GM21786 (cell line): Measurements from ENCODE around the gene COL8A2.

Source experiments
- ATAC-seq: cut with Tn5 transposase; IDR thresholded peaks from one replicate; pipeline ENCODE4 v1.9.1; 2021; ENCODE audit not compliant: unreplicated experiment

Gene COL8A2

DNA sequence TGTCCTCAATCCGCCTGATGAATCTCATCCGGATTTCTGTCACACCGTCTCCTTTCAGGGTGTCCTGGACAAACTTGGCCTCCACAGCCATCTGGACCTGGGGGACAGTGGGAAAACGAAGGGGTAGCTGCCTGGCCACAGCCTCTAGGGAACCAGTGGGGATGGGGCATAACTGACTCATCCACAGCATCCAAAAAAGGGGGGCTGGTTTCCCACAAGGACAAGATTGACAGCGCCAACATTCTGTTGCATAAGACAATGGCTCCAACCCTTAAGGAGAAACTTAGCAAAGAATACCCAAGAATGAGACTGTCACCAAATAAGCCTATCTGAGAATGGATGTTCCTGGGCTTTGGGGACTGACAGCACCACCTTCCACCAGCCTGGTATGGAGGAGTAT is 12.2 kb upstream of the COL8A2 start:
- no peak for ATAC-seq

DNA sequence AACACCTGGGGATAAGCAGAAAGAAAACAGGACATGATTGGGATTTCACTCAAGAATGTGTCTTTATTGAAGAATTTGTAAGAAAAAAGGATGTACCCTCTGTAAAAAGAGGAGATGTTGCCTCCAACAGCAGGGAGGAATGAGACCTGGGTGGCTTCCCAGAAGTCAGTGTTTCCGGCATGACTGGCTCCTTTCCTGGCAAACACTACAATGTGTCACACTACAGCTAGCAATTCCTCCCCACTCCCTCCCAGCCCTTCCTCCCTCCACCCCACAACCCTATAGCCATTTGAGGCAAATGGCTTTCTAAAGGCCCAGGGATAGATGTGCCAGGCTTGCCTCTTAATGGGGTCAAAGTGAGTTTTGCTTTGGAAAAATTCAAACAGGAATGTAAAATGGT is 11.5 kb upstream of the COL8A2 start:
- ATAC-seq, result no peak

- no peak for ATAC-seq
These were observed 10.8 kb upstream of the COL8A2 start for GRCh38 chr1:36135796-36136195.

DNA sequence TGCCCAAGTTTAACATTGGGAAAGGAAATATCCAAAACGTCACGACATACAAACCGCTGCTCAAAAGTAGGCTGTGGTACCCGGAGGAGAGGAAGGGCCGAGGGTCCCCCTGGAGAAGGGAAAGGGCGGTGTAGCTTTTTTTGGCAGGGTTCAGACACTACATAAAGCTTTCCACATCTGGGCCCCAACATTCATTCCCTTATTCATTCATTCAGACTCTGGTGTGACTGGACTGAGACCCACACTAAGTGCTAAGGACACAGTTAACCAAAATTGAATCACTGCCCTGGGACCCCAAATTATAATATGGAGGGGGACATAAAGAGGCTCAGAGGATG is 10.3 kb upstream of the COL8A2 start:
- ATAC-seq, result no peak

- no peak for ATAC-seq
These were observed 9.7 kb upstream of the COL8A2 start for GRCh38 chr1:36134505-36135329.

- no peak for ATAC-seq
These were observed 9.0 kb upstream of the COL8A2 start for GRCh38 chr1:36134031-36134430.

- no peak for ATAC-seq
These were observed 8.5 kb upstream of the COL8A2 start for GRCh38 chr1:36133484-36133883.

- no peak for ATAC-seq
These were observed 7.0 kb upstream of the COL8A2 start for GRCh38 chr1:36132029-36132428.

DNA sequence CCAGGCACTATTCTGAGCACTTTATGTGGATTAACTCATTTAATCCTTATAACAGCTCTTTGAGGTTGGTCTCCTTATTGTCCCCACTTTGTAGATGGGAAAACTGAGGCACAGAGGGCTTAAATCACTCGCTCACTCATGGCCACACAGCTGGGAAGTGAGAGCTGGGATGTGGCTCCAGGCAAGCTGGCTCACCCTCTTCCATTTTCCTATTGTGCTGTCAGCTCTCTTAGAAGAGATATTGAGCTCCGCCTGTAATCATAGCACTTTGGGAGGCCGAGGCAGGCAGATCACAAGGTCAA is 3.8 kb upstream of the COL8A2 start:
- no peak for ATAC-seq

DNA sequence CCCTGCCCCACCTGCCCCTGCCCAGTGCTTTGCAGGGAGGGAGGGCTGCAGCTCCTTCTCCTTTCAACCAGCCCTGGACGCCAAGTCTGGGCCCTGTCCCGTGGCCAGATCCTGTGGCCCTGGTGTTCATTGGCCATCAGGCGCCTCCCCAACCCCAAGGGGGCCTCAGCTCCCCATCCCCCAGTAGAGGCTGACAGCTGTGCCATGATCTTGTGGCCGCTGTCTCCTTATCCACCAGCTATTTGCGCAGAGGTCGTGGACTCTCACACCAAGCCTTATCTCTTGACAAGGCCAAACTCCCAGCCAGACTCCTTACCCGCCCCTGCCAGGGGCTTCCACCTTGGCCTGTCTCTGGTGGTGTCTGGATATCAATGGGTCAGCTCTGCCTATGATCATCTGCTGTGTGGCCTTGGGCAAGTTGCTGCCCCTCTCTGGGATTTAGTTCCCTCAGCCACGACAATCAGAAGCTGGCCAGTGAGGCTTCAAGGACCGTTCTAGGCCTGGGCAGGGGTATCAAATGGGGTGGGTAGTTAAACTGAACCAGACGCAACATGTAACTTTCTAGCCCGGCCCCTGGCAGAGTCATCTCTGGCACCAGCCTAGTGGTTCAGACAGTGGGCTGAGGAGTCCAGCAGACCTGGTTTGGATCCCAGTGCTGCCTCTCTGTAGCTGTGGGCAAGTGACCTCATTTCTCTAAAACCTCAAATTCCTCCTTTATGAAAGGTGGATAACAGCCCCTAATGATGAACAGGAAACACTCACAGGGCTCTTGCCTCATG is 3.3 kb upstream of the COL8A2 start:
- no peak for ATAC-seq

- no peak for ATAC-seq
These were observed 1.9 kb upstream of the COL8A2 start for GRCh38 chr1:36126797-36127500.

- ATAC-seq, result no peak
These were observed 1.1 kb upstream of the COL8A2 start for GRCh38 chr1:36126005-36126716.

DNA sequence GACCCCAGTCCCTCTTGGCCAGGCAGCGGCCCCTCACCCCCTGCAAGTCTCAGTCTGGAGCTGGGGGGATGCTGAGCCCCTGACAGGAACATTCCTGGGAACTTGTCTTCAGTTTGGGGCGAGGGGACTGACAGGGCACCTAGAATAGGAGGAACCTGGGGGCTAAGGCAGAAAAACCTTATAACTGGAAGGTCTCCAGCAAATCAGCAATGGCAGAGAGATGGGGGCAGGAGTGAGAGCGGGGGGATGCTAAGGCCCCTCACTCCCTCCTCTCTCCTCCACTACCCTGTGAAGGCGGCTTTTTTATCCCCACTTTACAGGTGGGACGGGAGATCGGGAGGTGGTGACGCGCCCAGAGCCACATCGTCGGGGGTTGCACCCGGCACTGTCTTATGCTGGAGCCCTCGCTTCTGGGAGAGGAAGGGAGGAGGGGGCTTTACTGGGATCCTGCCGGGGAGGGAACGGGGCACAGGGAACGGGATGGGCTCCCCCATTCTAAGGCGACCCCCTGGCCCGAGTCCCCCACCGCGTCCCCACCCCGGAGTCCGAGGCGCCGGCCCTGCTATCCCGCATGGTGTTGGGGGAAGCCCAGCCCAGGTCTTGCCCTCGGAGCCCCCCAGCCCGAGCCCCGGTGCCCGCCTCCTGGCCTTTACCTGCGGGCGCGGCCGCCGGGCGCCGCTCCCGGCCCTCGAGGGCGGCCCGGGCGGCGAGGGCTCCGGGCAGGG is 456 bp downstream of the COL8A2 start:
- no peak for ATAC-seq

DNA sequence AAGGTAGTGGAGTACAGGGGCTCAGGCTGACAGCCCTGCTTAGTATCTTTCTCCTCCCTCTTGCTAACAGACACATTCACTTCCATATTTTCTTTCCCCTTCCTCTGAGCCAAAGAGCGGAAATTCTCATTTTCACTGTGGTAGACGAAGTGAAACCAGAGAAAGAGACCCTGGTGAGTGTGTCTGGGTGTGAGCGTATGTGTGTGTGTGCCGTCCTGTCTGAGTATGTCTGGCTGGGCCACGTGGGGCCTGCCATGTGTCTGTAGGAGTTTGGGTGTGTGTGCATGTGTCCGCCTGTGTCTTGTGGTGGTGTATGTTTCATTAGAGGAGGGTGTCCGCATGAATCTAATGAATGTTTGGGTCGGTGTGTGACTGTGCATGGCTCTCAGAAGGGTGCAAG is 1.7 kb downstream of the COL8A2 start:
- no peak for ATAC-seq

DNA sequence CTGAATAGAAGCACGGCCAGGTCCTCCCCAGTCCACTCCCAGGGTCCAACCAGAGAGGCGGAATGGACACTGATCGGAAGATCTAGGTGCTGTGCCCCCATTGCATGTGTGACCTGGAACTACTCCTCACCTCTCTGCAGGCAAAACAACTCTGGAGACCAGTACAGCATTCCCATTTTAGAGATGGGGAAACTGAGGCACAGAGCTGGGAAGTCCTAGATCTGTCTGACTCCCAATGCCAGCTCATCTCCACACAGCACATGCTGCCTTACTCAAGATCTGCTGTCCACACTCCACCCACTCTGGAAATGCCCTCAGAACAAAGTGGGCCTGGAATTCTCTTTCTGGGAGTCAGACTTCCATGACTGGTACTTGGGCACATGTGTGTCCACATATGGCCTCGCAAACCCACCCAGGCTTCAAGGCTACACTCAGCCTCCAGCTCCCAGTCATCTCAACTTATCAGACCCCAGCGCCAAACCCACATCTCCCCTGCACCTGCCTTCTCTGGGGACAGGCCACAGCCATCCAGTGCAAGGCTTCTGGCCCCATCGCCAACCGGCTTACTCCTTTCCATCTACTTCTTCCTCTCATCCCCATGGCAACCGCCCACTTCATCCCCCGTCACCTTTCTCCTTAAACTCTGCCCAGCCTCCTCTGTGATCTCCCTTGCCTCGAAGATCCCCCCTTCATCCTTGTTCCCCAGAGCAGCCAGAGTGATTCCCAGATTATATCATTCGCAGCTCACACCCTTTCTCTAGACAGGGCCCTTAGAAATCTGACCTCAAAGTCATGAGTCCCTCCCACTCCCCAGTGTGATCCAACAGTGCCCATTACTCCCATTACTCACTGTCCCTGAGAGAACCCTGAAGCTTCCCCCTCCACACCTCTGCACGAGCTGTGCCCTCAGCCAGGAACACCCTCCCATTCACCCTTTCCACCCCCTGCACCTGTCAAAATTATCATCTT is 2.7 kb downstream of the COL8A2 start:
- no peak for ATAC-seq

- no peak for ATAC-seq
These were observed 5.6 kb downstream of the COL8A2 start for GRCh38 chr1:36119456-36119855.

- ATAC-seq, result no peak
These were observed 6.4 kb downstream of the COL8A2 start for GRCh38 chr1:36118447-36119204.

DNA sequence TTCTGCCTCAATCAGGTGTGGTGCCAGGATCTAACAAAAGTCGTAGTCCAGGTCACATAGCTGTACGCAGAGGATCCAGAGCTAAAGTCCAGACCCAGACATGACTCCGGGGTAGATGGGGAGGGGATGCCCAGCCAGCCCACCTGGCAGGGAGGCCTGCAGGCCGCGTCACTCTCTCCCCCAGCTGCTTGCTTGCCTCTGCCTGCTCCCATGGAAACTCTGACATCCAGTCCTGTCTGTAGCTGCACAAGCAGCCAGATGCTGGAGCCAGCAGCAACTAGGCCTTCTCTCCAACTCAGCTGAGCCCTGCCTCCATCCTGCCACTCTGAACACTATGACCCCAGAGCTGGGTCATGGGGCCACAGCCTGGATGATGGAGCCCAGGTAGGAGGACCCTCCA is 8.1 kb downstream of the COL8A2 start:
- ATAC-seq, result no peak

- no peak for ATAC-seq
These were observed 9.1 kb downstream of the COL8A2 start for GRCh38 chr1:36115931-36116330.
